Measurements from ENCODE around the gene LINC01488. TPM values are rescaled to one million over a fixed set of nuclear protein-coding genes. Genes with fewer than 3 reads are reported as not detected.

The LINC01488 gene
- total and polyA plus RNA-seq, 10 of the 15 experiments (the other 5 are each of a cell fraction or from before 2014, with no cell fraction given), result not detected

DNA sequence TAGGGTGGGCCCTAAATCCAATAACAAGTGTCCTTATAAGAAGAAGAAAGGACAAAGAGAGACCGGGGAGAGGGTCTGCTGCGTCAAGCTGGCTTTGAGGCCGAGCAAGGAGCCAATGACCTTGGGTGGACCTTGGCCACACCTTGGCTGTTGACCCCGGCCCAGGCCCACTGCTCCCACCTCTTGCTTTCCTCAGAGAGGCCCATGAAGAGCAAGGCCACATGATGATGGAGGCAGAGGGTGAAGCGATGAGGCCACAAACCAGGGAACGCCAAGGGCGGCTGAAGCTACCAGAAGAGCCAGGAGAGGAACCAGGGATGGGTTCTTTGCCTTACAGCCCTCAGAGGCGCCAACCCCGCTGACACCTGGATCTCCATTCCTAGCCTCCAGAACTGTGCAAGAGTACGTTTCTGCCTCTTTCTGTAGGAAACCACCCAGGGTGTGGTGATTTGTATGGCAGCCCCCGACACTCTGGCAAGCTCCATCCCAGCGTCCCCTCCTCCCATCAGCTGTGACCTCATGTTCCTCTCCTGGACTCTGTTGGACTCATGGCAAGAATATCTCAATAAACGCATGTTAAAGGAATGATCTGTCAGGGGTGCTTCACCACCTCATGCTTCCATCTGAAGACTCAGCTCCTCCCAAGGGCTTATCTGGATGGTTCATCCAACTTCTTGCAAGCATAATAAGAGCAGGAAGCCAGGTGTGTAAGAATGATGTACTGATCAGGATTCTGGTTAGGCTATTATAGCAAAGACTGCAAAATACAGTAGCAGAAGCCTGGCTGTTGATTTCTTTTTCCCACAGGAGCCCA lies 41.6 kb upstream of the LINC01488 start:
- H3K27me3 ChIP-seq (replicated peaks in 1 of 2; ENCODE audit: control insufficient read depth in 2 of 2, insufficient read depth in 2 of 2, low read length in 1 of 2), result peaks cover 0 to 2% of the 10 kb centered on the region in 2 experiments
- DNase-seq (ENCODE audit: low read depth, low spot score) (no peak), FAIRE-seq (no peak), ATAC-seq (no peak)
- no peaks in the 10 kb centered on the region for H3K79me2 ChIP-seq (ENCODE audit: control insufficient read depth, insufficient read depth, low read length)
- in situ Hi-C loops (cut with MboI) (no loop called here), intact Hi-C loops (cut with micrococcal nuclease; ENCODE audit: unreplicated experiment) (loop anchor here (5.0 kb wide), 1 partner anchor 143 kb away; no protein-coding TSS in a partner anchor)
- H2AFZ ChIP-seq (ENCODE audit: control insufficient read depth, low read depth, low read length), result no peak overlapping the region
- SMC1A ChIA-PET (ENCODE audit: uncharacterized antibody, unreplicated experiment), result no interaction called here
- TF ChIP-seq WRNIP1 (IDR thresholded peaks at IDR 0.05; ENCODE audit: borderline replicate concordance, low read depth, low read length), result no peak
- TF ChIP-seq NFIC (IDR thresholded peaks at IDR 0.05; ENCODE audit: low read depth, low read length), result no peak
- TF ChIP-seq TAF1 (IDR thresholded peaks at IDR 0.05; ENCODE audit: borderline replicate concordance, low read depth, low read length), result no peak
- no peak for TF ChIP-seq FOXM1 (IDR thresholded peaks at IDR 0.05; ENCODE audit: low read depth, low read length)
- TF ChIP-seq, protein P1, sequence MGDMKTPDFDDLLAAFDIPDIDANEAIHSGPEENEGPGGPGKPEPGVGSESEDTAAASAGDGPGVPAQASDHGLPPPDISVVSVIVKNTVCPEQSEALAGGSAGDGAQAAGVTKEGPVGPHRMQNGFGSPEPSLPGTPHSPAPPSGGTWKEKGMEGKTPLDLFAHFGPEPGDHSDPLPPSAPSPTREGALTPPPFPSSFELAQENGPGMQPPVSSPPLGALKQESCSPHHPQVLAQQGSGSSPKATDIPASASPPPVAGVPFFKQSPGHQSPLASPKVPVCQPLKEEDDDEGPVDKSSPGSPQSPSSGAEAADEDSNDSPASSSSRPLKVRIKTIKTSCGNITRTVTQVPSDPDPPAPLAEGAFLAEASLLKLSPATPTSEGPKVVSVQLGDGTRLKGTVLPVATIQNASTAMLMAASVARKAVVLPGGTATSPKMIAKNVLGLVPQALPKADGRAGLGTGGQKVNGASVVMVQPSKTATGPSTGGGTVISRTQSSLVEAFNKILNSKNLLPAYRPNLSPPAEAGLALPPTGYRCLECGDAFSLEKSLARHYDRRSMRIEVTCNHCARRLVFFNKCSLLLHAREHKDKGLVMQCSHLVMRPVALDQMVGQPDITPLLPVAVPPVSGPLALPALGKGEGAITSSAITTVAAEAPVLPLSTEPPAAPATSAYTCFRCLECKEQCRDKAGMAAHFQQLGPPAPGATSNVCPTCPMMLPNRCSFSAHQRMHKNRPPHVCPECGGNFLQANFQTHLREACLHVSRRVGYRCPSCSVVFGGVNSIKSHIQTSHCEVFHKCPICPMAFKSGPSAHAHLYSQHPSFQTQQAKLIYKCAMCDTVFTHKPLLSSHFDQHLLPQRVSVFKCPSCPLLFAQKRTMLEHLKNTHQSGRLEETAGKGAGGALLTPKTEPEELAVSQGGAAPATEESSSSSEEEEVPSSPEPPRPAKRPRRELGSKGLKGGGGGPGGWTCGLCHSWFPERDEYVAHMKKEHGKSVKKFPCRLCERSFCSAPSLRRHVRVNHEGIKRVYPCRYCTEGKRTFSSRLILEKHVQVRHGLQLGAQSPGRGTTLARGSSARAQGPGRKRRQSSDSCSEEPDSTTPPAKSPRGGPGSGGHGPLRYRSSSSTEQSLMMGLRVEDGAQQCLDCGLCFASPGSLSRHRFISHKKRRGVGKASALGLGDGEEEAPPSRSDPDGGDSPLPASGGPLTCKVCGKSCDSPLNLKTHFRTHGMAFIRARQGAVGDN (IDR thresholded peaks at IDR 0.05), result no peak
- no peak for TF ChIP-seq CBX5 (IDR thresholded peaks at IDR 0.05; ENCODE audit: low read depth)
- TF ChIP-seq ZBED1 (IDR thresholded peaks at IDR 0.05; ENCODE audit: borderline replicate concordance), result no peak
- TF ChIP-seq NBN (IDR thresholded peaks at IDR 0.05), result no peak
- TF ChIP-seq, protein P2, sequence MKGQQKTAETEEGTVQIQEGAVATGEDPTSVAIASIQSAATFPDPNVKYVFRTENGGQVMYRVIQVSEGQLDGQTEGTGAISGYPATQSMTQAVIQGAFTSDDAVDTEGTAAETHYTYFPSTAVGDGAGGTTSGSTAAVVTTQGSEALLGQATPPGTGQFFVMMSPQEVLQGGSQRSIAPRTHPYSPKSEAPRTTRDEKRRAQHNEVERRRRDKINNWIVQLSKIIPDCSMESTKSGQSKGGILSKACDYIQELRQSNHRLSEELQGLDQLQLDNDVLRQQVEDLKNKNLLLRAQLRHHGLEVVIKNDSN (IDR thresholded peaks at IDR 0.05; ENCODE audit: borderline replicate concordance, extremely low read length, insufficient read depth, low read depth, low read length), result no peak
- TF ChIP-seq ZNF274 (IDR thresholded peaks at IDR 0.05; ENCODE audit: insufficient read depth, insufficient read length), result no peak
- TF ChIP-seq RBBP5 (conservative IDR thresholded peaks at IDR 0.05), result no peak
- WGBS (ENCODE audit: insufficient coverage, insufficient replicate concordance, low lambda C conversion rate, missing lambda C conversion rate), result 47% methylated on average over 13 of the region's 13 CpGs
- RAD21 ChIA-PET (ENCODE audit: unreplicated experiment), result no interaction called here
- POLR2A ChIA-PET, result no interaction called here
- no TSS peak for BruUV-seq (replicated peaks)
- no peak overlapping the region for H3K9ac ChIP-seq (ENCODE audit: control insufficient read depth, insufficient read depth, low read length)
- no peaks in the 10 kb centered on the region for H3K9me3 ChIP-seq (replicated peaks; ENCODE audit: control insufficient read depth, insufficient read depth, low read length)
- H3K36me3 ChIP-seq (ENCODE audit: control insufficient read depth in 2 of 2, insufficient read depth in 2 of 2, low read length in 1 of 2), result no peaks in the 10 kb centered on the region
- CTCF ChIA-PET, result no interaction called here
- H3K4me2 ChIP-seq (ENCODE audit: control insufficient read depth, insufficient read depth), result no peak overlapping the region
- H3K27ac ChIP-seq (ENCODE audit: control insufficient read depth, insufficient read depth), result no peak overlapping the region
- peaks cover 28% of the 10 kb centered on the region for H3K4me1 ChIP-seq (ENCODE audit: control insufficient read depth, insufficient read depth, low read length)
- H3K4me3 ChIP-seq, result no peak overlapping the region
- H4K20me1 ChIP-seq (ENCODE audit: control insufficient read depth, insufficient read depth), result no peaks in the 10 kb centered on the region
